GM19467 (cell line): ENCODE results near the gene LMBRD1.
"Not testable (repeated sequence)": the region's sequence is repeated elsewhere in the genome, so short reads cannot be mapped to it uniquely, and the experiment has no call there.

Experiments used
- ATAC-seq: cut with Tn5 transposase; IDR thresholded peaks from one replicate; pipeline ENCODE4 v1.9.1; 2021; ENCODE audit warnings: mild to moderate bottlenecking, moderate library complexity; ENCODE audit not compliant: unreplicated experiment

The LMBRD1 gene

DNA sequence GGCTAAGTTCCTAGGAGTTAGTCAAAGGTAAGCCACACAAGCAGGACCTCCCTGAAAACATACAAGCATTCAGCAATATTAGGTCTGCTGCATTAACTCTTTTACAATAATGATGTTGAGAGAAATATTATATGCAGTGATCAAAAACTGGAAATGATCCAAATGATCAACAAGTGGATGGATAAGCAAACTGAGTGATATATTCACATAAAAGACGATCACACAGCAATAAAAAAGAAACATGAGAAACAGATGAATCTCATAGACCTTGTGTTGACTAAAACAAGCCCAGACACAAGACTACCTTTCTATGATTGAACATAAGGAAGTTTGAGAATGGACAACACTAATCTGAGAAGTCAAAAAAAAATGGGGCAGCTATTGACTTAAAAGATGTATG lies 39.9 kb downstream of the LMBRD1 start:
- no peak for ATAC-seq

DNA sequence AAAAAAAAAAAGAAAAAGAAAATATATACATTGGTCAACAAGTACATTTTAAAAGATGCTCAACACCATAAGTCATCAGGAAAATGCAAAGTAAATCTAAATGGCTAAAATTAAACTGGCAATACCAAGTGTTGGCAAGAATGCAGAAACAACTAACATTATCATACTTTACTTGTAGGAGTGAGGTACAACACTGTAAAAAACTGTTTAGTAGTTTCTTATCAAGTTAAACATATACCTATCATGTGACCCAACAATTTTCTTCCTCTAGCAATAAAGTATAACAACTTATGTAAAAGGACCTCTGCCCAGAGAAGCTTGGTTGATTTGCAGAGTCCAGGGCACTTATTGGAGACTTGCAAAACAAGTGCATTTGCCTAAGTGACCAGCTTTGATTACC lies 40.4 kb downstream of the LMBRD1 start:
- no peak for ATAC-seq

DNA sequence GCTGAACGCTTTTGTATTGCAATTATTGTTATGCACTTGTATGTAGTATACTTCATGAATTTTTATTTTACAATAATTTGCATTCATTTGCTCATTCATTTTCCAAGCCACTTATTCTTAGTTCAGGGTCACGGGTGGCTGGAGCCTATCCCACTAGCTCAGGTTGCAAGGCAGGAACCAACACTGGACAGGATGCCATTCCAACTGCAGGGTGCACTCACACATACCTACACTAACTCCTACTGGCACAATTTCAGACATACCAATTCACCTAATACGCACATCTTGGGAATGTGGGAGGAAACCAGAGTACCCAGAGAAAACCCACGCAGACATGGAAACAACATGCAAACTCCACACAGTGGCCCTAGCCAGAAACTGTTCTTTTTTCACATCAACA lies 61.8 kb downstream of the LMBRD1 start:
- no peak for ATAC-seq

DNA sequence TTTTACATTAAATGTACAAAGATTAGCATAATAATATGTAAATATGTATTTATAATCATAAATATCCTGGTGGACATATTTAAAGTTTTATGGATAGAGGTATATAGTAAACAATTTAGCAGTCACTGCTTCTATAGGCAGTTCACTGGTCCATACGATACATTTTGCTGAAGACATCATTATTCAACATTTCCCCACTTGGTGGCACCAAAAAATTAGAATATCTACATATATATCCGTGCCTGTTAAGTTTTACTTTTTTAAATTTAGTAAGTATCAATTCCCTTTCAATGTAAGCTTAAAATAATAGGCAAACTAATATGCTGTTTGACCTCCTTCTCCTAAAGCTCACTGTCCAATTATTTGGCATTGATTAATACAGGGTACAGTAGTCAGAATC lies 64.2 kb downstream of the LMBRD1 start:
- no peak for ATAC-seq

DNA sequence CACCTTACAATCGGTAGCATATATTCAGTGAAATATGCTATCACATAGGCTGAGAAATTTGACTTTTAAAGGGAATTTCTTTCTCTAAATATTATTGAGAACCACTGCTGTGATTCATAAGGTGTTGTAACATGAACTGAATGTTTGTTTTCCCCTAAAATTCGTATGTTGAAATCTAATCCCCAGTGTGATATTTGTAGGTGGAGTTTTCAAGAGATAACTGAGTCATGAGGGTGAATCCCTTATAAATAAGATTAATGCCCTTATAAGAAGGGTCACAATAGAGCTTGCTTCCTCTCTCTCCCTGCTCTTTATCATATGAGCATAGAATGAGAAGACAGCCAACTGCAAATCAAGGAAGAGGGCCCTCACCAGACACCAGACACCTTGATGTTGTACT lies 64.8 kb downstream of the LMBRD1 start:
- ATAC-seq: no peak

DNA sequence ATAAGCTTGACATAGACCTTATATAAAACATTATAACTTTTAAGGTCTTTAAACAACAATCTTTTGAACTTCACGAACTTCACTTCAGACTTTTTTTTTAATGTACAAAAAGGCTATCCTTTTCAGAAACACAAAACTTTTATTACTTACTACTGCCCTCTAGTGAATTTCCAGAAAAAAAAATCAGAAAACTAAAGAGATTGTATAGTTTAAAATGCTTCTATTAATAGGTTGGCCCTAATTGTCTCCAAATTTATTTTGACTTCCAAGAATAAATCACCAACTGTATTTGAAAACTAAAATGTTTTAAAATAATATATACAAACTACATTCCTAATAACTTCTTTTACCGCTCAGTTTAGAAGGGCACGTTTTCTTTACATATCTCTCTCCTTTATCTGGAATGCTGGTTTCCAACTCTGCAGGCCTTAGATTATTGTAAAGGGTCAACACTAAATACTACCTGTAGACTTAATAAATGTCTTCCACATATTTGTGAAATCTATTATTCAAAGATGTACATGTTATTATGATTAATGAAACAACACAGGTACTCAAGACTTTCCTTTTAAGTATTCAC lies 66.8 kb downstream of the LMBRD1 start:
- ATAC-seq: no peak

DNA sequence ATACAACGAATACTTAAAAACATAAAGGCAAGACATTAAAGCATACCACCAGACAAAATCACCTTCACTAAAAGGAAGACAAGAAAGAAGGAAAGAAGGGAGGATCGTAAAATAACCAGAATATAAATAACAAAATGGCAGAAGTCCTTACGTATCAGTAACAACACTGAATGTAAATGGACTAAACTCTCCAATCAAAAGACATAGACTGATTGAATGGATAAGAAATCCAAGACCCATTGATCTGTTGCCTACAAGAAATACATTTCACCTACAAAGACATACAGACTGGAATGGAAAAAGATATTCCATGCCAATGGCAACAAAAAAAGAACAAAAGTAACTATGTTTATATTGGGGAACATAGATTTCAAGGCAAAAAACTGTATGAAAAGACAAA lies 74.1 kb downstream of the LMBRD1 start:
- no peak for ATAC-seq

DNA sequence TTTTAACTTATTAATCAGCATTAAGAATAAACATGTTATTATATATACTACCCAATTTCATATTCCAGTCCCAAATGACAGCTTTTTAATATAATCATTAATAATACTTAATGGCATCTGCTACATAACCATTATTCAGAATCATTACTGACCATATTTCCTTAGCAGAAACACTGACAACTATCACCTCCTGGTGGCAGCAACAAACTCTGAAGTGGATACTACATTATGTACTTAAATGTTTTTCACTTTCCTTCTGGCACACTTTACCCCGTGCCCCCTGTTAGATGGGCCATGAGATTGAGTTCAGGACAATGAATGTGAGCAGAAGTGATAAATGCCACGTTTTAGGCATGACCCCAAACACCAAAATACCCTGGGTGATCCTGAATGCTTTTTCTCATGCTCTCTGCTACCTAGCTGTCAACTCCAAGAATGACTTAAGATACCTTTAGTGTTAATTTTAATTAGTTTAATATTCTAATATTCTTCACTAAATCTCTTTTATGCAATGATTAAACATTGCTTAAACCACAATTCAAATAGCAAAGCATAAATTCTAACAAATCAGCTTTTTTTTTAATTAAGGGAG lies 77.1 kb downstream of the LMBRD1 start:
- peak; percentile 56 for ATAC-seq

DNA sequence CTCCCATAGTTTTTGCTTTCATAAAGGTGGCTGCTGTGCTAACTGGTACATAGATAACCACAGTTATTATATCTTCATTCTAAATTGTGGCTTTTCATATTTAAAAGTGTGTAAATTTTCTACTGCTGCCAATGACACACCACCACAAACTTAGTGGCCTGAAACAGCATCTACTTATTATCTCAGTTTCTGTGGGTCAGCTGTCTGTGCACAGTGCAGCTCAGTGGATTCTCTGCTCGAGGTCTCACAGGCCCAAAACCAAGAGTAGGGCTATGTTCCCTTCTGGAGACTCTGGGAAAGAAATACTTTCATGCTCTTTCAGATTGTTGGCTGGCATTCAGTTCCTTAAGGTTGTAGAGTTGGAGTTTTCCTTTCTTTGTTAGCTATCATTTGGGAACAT lies 90.1 kb downstream of the LMBRD1 start:
- ATAC-seq: no peak

DNA sequence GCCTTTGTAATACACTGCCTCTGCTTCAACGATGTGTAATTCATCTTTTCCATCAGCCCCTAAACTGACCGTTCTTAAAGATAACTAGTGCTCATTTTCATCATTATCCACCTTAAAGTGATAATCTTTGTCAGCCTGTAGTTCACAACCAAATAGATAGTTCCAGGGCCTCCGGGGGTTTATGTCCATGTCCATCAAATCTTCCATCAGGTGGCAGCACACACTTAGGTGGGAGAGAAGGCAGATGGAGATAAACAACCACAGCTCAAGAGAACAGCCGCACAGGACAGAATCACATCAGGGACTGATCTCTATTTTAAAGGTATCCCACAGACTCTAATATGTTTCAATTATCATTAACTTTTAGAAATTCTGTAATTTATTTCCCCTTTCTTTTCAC lies 90.9 kb downstream of the LMBRD1 start:
- ATAC-seq: no peak

DNA sequence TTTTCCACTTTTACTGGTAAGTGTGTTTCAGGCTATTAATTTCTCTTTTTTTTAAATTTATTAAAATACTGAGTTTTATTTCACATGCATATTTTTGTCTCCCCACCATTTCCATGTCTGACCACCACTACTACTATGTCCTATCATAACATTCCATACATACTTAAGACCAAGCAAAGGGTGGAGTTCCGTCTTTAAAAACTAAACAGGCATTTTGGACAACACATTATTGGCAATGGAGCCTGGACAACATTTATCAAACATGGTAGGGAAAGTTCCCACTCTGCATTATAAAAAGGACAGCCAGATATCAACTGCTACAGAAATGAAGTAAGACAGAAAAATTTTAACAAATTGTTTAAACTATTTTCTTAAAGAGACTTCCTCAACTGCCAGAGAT lies 91.9 kb downstream of the LMBRD1 start:
- ATAC-seq: no peak

DNA sequence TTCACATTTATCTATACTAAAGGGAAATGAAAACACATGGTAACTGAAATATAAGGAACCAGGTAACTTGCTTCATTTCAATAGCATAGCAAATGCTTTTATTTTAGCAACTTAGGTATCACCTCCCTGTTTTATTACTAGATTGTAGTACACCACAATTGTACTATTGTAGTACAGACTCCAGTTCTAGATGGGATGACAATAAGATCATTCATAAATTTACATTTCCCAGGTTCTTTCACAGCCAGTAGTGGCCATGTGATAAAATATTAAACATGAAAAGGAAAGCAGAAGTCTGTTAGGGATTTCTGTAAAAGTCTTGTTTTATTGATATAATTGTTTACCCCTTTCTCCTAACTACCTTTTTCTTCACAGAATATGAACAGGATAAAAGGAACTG lies 97.2 kb downstream of the LMBRD1 start:
- ATAC-seq: no peak

DNA sequence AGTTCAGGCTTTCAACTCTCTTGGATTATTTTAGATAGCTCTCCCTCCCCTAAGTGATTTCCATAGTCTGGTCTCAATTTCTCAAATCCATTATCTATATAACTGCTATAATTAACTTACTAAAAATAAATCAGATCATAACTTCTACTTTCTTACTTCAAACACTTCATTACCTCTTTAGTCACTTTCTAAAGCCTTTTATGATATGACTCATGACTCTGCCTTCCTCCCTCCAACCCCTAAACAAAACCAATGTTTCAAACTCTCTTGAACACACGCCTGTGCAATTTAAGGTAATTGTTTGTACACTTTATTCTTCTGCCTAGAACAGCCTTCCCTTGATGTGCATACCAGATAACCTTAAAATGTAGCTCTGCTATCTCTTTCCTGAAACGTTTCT lies 100.5 kb downstream of the LMBRD1 start:
- no peak for ATAC-seq

DNA sequence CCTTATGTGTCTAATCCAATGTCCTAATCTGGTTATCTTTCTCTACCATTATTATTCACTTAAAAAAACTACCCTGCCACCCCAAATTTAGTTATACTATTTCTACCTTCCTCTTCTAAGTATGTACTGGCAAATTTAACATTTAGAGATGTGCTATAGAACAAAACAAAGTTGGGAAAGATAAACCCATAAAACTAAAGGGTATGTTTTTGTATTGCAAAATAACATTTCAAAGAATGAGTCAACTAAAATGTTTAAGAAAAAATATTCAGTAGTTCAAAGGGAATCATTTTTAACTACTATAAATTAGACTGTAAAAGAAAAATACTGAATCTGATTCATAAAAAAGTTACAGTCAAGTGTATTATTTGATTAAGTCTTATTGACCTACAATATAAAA lies 103.0 kb downstream of the LMBRD1 start:
- no peak for ATAC-seq

DNA sequence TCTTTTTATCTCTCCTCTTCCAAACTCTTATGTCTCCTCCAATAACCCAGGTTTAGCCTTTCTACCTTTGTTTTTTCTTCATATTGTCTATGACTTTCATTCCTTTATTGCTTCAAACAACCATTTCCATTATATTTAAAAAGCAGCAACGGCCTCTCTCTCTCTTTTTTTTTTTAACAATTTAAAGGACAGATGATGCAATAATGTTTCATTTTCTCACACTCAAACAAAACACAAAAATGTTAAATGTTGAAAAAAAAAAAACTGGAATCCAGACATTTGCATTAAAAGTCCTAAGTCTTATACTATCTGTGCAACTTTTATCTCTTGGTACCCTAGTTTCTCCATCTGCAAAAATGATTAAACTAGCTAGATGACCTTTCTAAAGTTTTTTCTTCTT lies 105.8 kb downstream of the LMBRD1 start:
- no peak for ATAC-seq

DNA sequence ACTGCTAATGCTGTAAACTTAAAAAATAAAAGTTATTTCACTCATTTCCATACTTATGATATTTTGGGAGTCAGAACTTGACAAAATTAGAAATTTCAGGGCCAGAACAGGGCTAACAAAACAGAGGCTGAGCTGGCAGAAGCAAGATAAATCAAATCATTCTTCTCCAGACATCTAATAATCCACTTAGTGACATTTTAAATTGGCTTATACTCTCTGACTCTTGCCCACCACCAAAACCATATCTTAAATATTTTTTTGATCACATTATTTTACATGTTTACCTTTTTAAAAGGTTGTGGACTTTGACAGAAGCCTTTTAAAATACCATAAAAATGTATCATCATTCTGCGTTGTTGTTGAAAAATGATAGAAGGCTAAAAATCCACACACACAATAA lies 116.5 kb downstream of the LMBRD1 start:
- no peak for ATAC-seq

DNA sequence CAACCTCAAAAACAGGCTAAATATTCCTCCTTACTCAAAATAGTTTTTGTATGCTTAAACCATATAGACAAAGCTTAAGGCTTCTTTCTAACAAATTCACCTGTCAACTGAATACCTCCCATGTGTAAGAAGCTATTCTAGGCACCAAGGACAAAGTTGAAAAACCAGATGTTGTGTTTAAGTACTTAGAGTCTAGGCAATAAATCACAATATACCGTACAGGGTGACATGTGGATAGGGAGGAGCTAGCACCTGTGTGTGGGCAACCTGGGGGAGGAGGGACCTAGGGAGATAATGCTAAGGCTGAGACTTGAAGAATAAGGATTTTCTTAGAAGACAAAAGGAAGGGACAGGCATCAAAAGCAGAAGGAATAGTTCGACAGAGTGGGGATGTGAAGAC lies 123.5 kb downstream of the LMBRD1 start:
- no peak for ATAC-seq

DNA sequence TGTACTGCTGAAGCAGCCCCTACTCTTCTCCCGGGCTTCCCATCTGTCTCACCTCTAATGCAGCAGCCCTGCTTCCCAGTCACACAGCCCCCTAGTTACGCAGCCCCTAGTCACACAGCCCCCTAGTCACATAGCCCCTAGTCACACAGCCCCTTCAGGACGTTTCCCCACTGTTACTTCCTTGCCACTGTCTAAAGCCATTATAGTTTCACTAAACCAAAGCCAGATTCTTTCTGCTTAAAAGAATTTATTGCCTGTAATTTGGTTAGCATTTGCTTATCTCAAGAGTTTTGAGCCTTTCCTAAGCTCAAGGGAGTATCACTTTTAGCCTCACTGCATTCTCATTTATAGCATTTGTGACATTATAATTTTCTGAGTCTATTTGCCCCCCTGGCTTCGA lies 127.9 kb downstream of the LMBRD1 start:
- ATAC-seq: no peak

DNA sequence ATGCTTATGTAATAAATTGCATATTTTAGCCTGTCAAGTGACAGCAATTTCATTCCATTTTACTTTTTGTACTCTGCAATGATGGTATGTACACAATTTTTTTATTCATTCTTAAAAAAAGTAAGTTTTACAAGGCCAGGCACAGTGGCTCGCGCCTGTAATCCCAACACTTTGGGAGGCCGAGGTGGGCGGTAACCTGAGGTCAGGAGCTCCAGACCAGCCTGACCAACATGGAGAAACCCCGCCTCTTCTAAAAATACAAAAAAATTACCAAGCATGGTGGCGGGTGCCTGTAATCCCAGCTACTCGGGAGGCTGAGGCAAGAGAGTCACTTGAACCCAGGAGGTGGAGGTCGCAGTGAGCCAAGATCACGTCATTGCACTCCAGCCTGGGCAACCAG lies 130.0 kb downstream of the LMBRD1 start:
- ATAC-seq: not testable (repeated sequence)

DNA sequence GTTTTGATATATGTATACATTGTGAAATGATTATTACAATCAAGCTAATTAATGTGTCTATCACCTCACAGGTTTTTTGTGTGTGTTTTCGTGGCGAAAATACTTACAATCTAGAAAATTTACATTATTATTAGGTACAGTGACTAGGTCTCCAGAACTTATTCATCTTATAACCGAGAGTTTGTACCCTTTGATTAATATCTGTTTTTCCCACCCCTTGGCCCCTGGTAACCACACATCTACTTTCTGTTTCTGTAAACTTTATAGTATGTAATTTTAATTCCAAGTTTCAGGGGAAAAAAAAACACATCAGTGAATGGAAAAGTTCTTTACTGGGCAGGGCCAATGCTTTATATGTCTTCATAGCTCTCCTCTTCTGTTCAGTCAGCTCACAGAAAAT lies 131.4 kb downstream of the LMBRD1 start:
- no peak for ATAC-seq

DNA sequence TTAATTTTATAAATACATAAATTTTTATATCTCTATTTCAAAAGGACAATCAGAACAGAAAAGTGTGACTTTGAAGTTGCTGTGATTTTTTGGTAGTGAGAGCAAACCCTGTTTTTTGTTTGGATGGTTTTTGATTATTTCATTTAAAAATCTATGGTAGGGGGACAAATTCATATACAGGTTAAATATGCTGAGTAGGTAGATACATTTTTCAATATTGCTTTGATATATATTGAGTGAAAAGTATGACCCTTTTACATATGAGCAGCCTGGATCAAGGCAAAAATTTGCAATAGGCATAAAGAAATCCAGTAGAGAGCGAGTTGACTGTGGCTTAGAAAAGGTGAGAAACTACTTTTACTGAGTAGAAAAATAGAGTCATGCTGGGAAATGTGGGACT lies 132.3 kb downstream of the LMBRD1 start:
- ATAC-seq: no peak

DNA sequence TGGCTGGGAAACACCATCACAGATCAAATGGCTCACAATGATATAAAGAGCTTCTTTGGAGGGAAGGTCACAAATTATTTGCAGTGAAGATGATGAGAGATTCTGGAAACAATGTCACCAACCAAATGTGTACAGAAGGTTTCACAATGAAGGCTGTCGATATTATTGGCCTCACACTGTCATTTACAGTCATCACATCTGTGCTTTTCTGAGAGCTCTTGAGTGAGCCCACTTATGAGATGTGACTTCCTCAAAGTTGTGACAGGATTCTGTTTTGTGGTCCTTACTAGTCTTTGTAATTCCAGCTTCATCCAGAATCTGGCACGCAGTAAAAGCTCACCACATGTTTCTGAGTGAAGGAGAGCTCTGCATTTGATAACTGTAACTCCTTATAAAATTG lies 133.6 kb downstream of the LMBRD1 start:
- no peak for ATAC-seq

DNA sequence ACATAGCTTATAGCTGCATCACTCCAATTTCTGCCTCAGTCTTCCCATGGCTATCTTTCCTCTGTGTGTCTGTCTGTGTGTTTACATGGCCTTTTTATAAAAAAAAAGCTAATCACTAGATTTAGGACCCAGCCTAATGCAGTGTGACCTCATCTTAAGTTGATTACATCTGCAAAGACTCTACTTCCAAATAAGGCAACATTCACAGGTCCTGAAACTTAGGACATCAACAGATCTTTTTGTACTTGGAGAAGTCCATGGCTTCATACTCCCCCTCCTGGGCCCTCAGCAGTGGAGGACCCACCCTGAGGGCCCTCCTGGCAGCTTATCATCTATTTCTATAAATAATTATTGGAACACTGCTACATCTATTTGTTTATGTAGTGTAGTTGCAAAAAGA lies 146.1 kb downstream of the LMBRD1 start:
- ATAC-seq: no peak
